Osteoblast (primary cell): ENCODE measurements around the gene ZGRF1. TPM values are rescaled to one million over a fixed set of nuclear protein-coding genes. Genes with fewer than 3 reads are reported as not detected.

Experiments used
- DNase-seq: peaks from one replicate; pipeline ENCODE4 v3.0.0; 2011; ENCODE audit warnings: low spot score, mixed read lengths; ENCODE audit not compliant: insufficient read length; ENCODE audit errors: missing footprints
- H2AFZ ChIP-seq: 2 replicates; pipeline ENCODE4 v1.6.0; 2011; ENCODE audit warnings: mild to moderate bottlenecking, low read length
- H3K27ac ChIP-seq: 2 replicates; pipeline ENCODE4 v1.5.1; 2011; ENCODE audit warnings: mild to moderate bottlenecking, low read depth, low read length, moderate library complexity
- H3K27me3 ChIP-seq: 2 replicates; pipeline ENCODE4 v1.6.0; 2012; ENCODE audit warnings: mild to moderate bottlenecking, control low read depth, inconsistent platforms, low read length, moderate library complexity; ENCODE audit not compliant: insufficient read depth
- H3K36me3 ChIP-seq: 2 replicates; pipeline ENCODE4 v1.5.1; 2011; ENCODE audit warnings: mild to moderate bottlenecking, low read length, control low read depth, moderate library complexity; ENCODE audit not compliant: insufficient read depth
- H3K4me1 ChIP-seq: 2 replicates; pipeline ENCODE4 v1.5.1; 2011; ENCODE audit warnings: mild to moderate bottlenecking, low read length, control low read depth, moderate library complexity; ENCODE audit not compliant: insufficient read depth
- H3K4me2 ChIP-seq: 2 replicates; pipeline ENCODE4 v1.6.0; 2011; ENCODE audit warnings: mild to moderate bottlenecking, low read length; ENCODE audit not compliant: insufficient read depth
- H3K4me3 ChIP-seq: fragments of 200-600 bp; sonication (generic); 3 replicates; pipeline ENCODE4 v1.5.1; 2012; ENCODE audit warnings: mild to moderate bottlenecking, low read length, inconsistent platforms; ENCODE audit not compliant: insufficient read depth
- H3K79me2 ChIP-seq: 2 replicates; pipeline ENCODE4 v1.6.0; 2012; ENCODE audit warnings: mild to moderate bottlenecking, low read length, control low read depth, inconsistent platforms; ENCODE audit not compliant: insufficient read depth
- H3K9me3 ChIP-seq: 2 replicates; pipeline ENCODE4 v1.5.1; 2011; ENCODE audit warnings: low read depth, low read length, control low read depth
- H4K20me1 ChIP-seq: 2 replicates; pipeline ENCODE4 v1.6.0; 2012; ENCODE audit warnings: mild to moderate bottlenecking, low read length, control low read depth; ENCODE audit not compliant: insufficient read depth
- CTCF ChIP-seq: IDR thresholded peaks from 2 replicates; pipeline ENCODE4 v1.5.1; 2011; ENCODE audit warnings: mild to moderate bottlenecking, low read depth, low read length, moderate library complexity; ENCODE audit errors: extremely low read depth
- total RNA-seq: library from RNA; depleted of rRNA; stranded (reverse); fragments of >200 nt; gene quantifications from 2 replicates; pipeline ENCODE4 v1.2.3, GENCODE V29; 2012

ZGRF1 gene
- total RNA-seq, 1 donor: 5.8 TPM

- TF ChIP-seq CTCF: no peak
- H3K4me2 ChIP-seq: no peak overlapping the region
- no peak overlapping the region for H2AFZ ChIP-seq
- DNase-seq: no peak
- H3K79me2 ChIP-seq: no peaks in the 10 kb centered on the region
- H3K36me3 ChIP-seq: peaks cover 52% of the 10 kb centered on the region
- H3K4me1 ChIP-seq: peaks cover 6% of the 10 kb centered on the region
- H4K20me1 ChIP-seq: no peaks in the 10 kb centered on the region
- H3K4me3 ChIP-seq: no peak overlapping the region
- no peaks in the 10 kb centered on the region for H3K27me3 ChIP-seq
- H3K27ac ChIP-seq: no peak overlapping the region
- no peaks in the 10 kb centered on the region for H3K9me3 ChIP-seq
Measured at GRCh38 chr4:112651641-112652040, 14.9 kb upstream of the ZGRF1 start.

- Histone ChIP-seq H2AFZ (no peak overlapping the region), H3K4me3 (no peak overlapping the region), H3K9me3 (no peaks in the 10 kb centered on the region), H3K36me3 (peaks cover 60% of the 10 kb centered on the region), H3K4me1 (peaks cover 6% of the 10 kb centered on the region), H3K79me2 (no peaks in the 10 kb centered on the region), H3K27ac (no peak overlapping the region), H4K20me1 (no peaks in the 10 kb centered on the region), H3K27me3 (no peaks in the 10 kb centered on the region), H3K4me2 (no peak overlapping the region)
- no peak for TF ChIP-seq CTCF
- DNase-seq: no peak
Measured at GRCh38 chr4:112650332-112650731, 13.6 kb upstream of the ZGRF1 start.

GRCh38 chr4:112649055-112649408 is 12.3 kb upstream of the ZGRF1 start:
- Histone ChIP-seq H3K9me3 (no peaks in the 10 kb centered on the region), H4K20me1 (no peaks in the 10 kb centered on the region), H3K4me3 (no peak overlapping the region), H3K27ac (no peak overlapping the region), H3K27me3 (no peaks in the 10 kb centered on the region), H3K36me3 (peaks cover 60% of the 10 kb centered on the region), H3K4me2 (no peak overlapping the region), H3K79me2 (no peaks in the 10 kb centered on the region), H2AFZ (no peak overlapping the region), H3K4me1 (peaks cover 6% of the 10 kb centered on the region)
- no peak for DNase-seq
- no peak for TF ChIP-seq CTCF

GRCh38 chr4:112648263-112649054 is 11.8 kb upstream of the ZGRF1 start:
- no peak overlapping the region for H2AFZ ChIP-seq
- no peaks in the 10 kb centered on the region for H3K79me2 ChIP-seq
- no peaks in the 10 kb centered on the region for H3K9me3 ChIP-seq
- peak overlapping the region; percentile 19 for H3K27ac ChIP-seq
- no peak overlapping the region for H3K4me3 ChIP-seq
- H3K36me3 ChIP-seq: peaks cover 55% of the 10 kb centered on the region
- no peak for TF ChIP-seq CTCF
- peak; percentile 32 for DNase-seq
- H3K4me2 ChIP-seq: no peak overlapping the region
- peaks cover 6% of the 10 kb centered on the region for H3K4me1 ChIP-seq
- H3K27me3 ChIP-seq: no peaks in the 10 kb centered on the region
- no peaks in the 10 kb centered on the region for H4K20me1 ChIP-seq
